Measurements from ENCODE around the gene ADGRL2.
A peak's percentile ranks its signal among the peaks of the same experiment; 100 is the strongest.

The ADGRL2 gene

GRCh38 chr1:81920245-81920740 lies 119.6 kb downstream of the ADGRL2 start:
- DNase-seq, result no peak

- no peak for DNase-seq
Measured at GRCh38 chr1:81920886-81921285, 120.2 kb downstream of the ADGRL2 start.

- no peak for DNase-seq
Measured at GRCh38 chr1:81921344-81921743, 120.6 kb downstream of the ADGRL2 start.

- no peak for DNase-seq
Measured at GRCh38 chr1:81921851-81922462, 121.2 kb downstream of the ADGRL2 start.

GRCh38 chr1:81922955-81923354 lies 122.2 kb downstream of the ADGRL2 start:
- DNase-seq, result no peak

GRCh38 chr1:81929106-81929505 lies 128.4 kb downstream of the ADGRL2 start:
- no peak for DNase-seq

GRCh38 chr1:81936853-81937252 lies 136.1 kb downstream of the ADGRL2 start:
- DNase-seq, result no peak

- no peak for DNase-seq
Measured at GRCh38 chr1:81937791-81938450, 137.2 kb downstream of the ADGRL2 start.

GRCh38 chr1:81948495-81948894 lies 147.8 kb downstream of the ADGRL2 start:
- no peak for DNase-seq

GRCh38 chr1:81949421-81949820 lies 148.7 kb downstream of the ADGRL2 start:
- peak in 1 of 2 experiments; percentile 46 for DNase-seq

- DNase-seq, result no peak
Measured at GRCh38 chr1:81950037-81950436, 149.3 kb downstream of the ADGRL2 start.

GRCh38 chr1:81950591-81951244 lies 150.0 kb downstream of the ADGRL2 start:
- no peak for DNase-seq

- peak; percentile 49 to 85 for DNase-seq
Measured at GRCh38 chr1:81954534-81955020, 153.8 kb downstream of the ADGRL2 start.

GRCh38 chr1:81967951-81968350 lies 167.2 kb downstream of the ADGRL2 start:
- no peak for DNase-seq

- DNase-seq, result no peak
Measured at GRCh38 chr1:81970416-81970815, 169.7 kb downstream of the ADGRL2 start.

GRCh38 chr1:81974222-81974841 lies 173.6 kb downstream of the ADGRL2 start:
- DNase-seq, result no peak

- peak in 1 of 2 experiments; percentile 83 for DNase-seq
Measured at GRCh38 chr1:81974883-81975555, 174.3 kb downstream of the ADGRL2 start.

GRCh38 chr1:81976539-81976938 lies 175.8 kb downstream of the ADGRL2 start:
- no peak for DNase-seq

GRCh38 chr1:81978945-81979344 lies 178.2 kb downstream of the ADGRL2 start:
- DNase-seq, result no peak

- DNase-seq, result peak in 1 of 2 experiments; percentile 32
Measured at GRCh38 chr1:81982523-81982922, 181.8 kb downstream of the ADGRL2 start.

GRCh38 chr1:81989524-81989923 lies 188.8 kb downstream of the ADGRL2 start:
- DNase-seq, result no peak

GRCh38 chr1:81990241-81990640 lies 189.5 kb downstream of the ADGRL2 start:
- DNase-seq, result no peak

- no peak for DNase-seq
Measured at GRCh38 chr1:81998165-81998564, 197.4 kb downstream of the ADGRL2 start.
